Neural progenitor cell (in vitro differentiated cells): ENCODE results near the gene SLC35F4.

ENCODE experiments used
- CTCF ChIP-seq: fragments of 200-600 bp; sonication (generic); IDR thresholded peaks from 2 replicates; pipeline ENCODE4 v1.5.1; 2017; ENCODE audit warnings: antibody characterized with exemption, mild to moderate bottlenecking
- EZH2 ChIP-seq: fragments of 200-600 bp; sonication (generic); IDR thresholded peaks from 2 replicates; pipeline ENCODE4 v1.6.1; 2017; ENCODE audit warnings: antibody characterized with exemption, mild to moderate bottlenecking, moderate library complexity
- EZH2phosphoT487 ChIP-seq: fragments of 200-600 bp; sonication (generic); IDR thresholded peaks from 2 replicates; pipeline ENCODE4 v1.6.1; 2017; ENCODE audit warnings: antibody characterized with exemption

GRCh38 chr14:57865403-57866198, at the start of gene SLC35F4:
- TF ChIP-seq CTCF (peak; percentile 25), EZH2 (peak; percentile 70), EZH2phosphoT487 (peak; percentile 47)
